ENCODE results near the gene JADE2. TPM values are rescaled to one million over a fixed set of nuclear protein-coding genes. Genes with fewer than 3 reads are reported as not detected.

JADE2 gene
- total RNA-seq, 1 donor from 2014 or later: 25.2 TPM

DNA sequence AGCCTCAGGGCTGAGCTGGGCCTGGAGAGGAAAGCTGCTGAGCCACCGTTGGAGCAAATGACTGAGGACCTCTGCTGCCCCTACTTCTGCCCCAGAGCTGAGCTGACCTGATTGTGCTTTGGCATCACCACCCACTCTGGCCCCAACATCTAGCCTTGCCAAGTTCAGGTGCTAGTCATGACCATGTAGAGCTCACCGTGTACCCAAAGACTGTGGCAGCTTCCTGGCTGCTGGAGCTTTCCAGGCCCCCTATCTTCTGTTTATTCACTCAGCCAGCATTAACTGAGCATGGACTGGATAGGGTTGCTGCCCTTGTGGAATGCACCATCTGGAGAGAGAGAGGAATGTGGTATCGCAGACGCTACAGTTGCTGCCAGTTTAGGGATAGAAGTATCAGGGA lies 49.1 kb downstream of the JADE2 start:
- TF ChIP-seq, protein P1, sequence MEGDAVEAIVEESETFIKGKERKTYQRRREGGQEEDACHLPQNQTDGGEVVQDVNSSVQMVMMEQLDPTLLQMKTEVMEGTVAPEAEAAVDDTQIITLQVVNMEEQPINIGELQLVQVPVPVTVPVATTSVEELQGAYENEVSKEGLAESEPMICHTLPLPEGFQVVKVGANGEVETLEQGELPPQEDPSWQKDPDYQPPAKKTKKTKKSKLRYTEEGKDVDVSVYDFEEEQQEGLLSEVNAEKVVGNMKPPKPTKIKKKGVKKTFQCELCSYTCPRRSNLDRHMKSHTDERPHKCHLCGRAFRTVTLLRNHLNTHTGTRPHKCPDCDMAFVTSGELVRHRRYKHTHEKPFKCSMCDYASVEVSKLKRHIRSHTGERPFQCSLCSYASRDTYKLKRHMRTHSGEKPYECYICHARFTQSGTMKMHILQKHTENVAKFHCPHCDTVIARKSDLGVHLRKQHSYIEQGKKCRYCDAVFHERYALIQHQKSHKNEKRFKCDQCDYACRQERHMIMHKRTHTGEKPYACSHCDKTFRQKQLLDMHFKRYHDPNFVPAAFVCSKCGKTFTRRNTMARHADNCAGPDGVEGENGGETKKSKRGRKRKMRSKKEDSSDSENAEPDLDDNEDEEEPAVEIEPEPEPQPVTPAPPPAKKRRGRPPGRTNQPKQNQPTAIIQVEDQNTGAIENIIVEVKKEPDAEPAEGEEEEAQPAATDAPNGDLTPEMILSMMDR (IDR thresholded peaks at IDR 0.05; ENCODE audit: unreplicated experiment): no peak
- Mint-ChIP-seq H3K9me3 (no peaks in the 10 kb centered on the region), H3K36me3 (peaks cover 29% of the 10 kb centered on the region), H3K4me1 (no peaks in the 10 kb centered on the region), H3K4me3 (no peak overlapping the region), H3K27ac (no peak overlapping the region), H3K27me3 (ENCODE audit: low read depth) (no peaks in the 10 kb centered on the region)
- no peak for DNase-seq (ENCODE audit: low spot score in 2 of 2, unreplicated experiment in 2 of 2)

DNA sequence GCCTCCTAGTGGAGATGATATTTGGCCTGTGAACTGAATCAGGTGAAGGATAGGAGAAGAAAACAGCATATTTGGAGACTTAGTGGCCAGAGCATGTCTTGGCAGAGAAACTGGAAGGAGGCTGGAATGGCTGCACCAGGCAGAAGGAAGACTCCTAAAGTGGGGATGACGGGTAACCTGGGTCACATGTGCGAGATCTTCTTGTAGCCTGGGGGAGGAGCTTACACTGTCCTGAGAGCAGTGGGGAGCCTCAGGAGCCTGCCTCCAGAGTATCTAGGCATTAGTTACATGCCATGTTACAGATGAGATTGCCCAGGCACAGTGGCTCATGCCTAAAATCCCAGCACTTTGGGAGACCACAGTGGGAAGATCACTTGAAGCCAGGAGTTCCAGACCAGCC lies 49.8 kb downstream of the JADE2 start:
- TF ChIP-seq, protein P1 (IDR thresholded peaks at IDR 0.05; ENCODE audit: unreplicated experiment): no peak
- Mint-ChIP-seq H3K9me3 (no peaks in the 10 kb centered on the region), H3K4me1 (no peaks in the 10 kb centered on the region), H3K4me3 (no peak overlapping the region), H3K36me3 (peaks cover 25% of the 10 kb centered on the region), H3K27ac (no peak overlapping the region), H3K27me3 (ENCODE audit: low read depth) (no peaks in the 10 kb centered on the region)
- DNase-seq (ENCODE audit: low spot score in 2 of 2, unreplicated experiment in 2 of 2): no peak

DNA sequence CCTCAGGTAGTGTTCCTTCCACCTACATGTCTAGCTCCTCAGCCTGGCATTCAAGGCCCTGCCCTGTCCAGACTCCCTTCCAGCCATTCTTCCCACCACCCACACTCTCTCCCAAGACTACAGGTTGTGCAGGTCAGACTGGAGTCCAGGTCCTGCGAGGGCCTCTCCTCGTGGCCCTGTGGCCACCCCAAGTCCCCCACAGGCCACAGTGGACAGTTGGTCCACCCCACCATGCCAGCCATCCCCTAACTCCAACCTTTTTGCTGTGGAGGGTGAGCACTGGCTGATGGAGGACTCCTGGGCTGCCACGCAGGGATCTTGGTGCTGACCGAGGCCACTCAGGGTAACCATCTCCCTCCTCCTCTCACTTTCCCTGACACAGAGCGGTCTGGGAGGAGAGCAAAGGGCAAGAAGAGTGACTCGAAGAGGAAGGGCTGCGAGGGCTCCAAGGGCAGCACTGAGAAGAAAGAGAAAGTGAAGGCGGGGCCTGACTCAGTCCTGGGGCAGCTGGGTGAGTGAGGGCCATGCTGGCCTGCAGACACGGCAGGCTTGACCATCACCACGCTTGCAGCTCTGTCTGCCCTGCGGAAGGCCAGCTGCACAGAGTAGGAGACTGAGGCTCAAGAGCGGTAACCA lies 51.0 kb downstream of the JADE2 start:
- H3K27me3 Mint-ChIP-seq (ENCODE audit: low read depth): no peaks in the 10 kb centered on the region
- no peak for DNase-seq (ENCODE audit: low spot score in 2 of 2, unreplicated experiment in 2 of 2)
- no peak overlapping the region for H3K27ac Mint-ChIP-seq
- TF ChIP-seq, protein P1 (IDR thresholded peaks at IDR 0.05; ENCODE audit: unreplicated experiment): no peak
- no peak overlapping the region for H3K4me3 Mint-ChIP-seq
- H3K36me3 Mint-ChIP-seq: peaks cover 20% of the 10 kb centered on the region
- H3K9me3 Mint-ChIP-seq: no peaks in the 10 kb centered on the region
- no peaks in the 10 kb centered on the region for H3K4me1 Mint-ChIP-seq

DNA sequence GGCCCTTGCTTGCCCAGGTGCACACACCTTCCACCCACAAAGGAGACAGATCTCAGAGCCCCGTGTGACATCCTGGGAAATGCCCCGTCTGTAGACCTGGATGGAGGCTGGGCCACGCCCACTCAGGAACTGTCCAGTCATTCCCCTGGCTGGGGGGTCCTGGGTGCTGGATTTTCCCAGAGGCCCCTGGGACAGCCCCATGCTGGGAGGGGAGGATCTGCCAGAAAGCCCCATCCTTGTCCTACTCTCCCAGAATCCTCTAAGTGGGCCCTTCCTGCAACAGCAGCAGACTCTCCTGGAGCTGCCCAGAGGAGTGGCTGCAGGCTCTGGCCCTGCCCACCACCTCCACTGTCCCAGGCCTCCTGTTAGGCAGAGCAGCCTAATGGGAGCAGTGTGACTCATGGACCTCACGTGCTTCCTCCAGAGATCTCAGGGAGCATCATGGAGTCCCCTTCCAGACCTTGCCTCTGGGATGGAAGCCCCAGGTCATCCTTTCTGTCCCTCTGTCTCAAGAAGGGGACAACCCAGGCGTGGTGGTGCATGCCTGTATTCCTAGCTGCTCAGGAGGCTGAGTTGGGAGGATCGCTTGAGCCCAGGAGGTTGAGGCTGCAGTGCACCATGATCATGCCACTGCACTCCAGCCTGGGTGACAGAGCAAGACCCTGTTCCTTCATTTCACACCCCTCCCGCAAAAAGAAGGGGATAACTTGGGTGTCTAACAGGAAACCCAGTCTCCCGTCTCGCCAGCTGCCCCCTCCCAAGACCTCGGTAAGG lies 51.7 kb downstream of the JADE2 start:
- no peak for DNase-seq (ENCODE audit: low spot score in 2 of 2, unreplicated experiment in 2 of 2)
- Mint-ChIP-seq H3K27ac (no peak overlapping the region), H3K27me3 (ENCODE audit: low read depth) (no peaks in the 10 kb centered on the region), H3K9me3 (no peaks in the 10 kb centered on the region), H3K4me3 (no peak overlapping the region), H3K36me3 (peaks cover 14% of the 10 kb centered on the region), H3K4me1 (no peaks in the 10 kb centered on the region)
- TF ChIP-seq, protein P1 (IDR thresholded peaks at IDR 0.05; ENCODE audit: unreplicated experiment): no peak

DNA sequence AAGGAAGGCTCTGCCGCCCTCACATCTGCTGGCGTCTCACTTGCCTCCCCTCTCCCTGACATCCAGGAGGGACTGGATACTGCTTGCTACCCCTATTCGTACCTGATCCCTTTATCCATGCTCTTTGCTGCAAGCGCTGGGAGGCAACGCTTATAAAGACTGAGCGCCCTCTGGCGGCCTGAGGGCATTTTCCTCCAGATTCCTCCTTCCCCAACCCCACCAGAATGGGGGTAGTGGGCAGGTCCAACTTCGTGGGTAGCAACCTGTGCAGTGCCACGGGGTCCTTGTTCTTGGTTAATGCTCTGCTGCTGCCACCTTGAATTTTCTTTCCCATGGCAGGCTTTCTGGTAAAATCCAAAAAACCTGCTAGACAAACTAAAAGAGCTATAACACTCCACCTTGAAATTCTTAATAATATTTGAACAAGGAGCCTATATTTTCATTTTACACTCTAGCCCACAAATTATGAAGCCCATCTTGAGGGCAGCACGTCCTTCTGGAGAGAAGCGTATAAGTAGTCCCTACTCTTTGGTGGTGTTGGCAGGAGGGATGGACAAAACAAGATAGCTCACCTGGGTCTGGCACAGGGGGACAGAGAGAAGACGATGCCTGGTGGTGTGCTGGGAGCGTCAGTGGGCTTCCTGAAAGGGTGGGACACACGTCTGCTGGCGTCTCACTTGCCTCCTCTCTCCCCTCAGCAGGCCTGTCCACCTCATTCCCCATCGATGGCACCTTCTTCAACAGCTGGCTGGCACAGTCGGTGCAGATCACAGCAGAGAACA lies 52.5 kb downstream of the JADE2 start:
- Mint-ChIP-seq H3K27ac (no peak overlapping the region), H3K4me3 (no peak overlapping the region), H3K9me3 (no peaks in the 10 kb centered on the region), H3K36me3 (peaks cover 10% of the 10 kb centered on the region), H3K4me1 (no peaks in the 10 kb centered on the region), H3K27me3 (ENCODE audit: low read depth) (no peaks in the 10 kb centered on the region)
- TF ChIP-seq, protein P1 (IDR thresholded peaks at IDR 0.05; ENCODE audit: unreplicated experiment): peak; percentile 71
- peak; percentile 72 to 85 for DNase-seq (ENCODE audit: low spot score in 2 of 2, unreplicated experiment in 2 of 2)
